HG02763 (cell line): ENCODE data around the gene SNAI3.

ENCODE experiments used
- ATAC-seq: cut with Tn5 transposase; IDR thresholded peaks from one replicate; pipeline ENCODE4 v1.9.1; 2021; ENCODE audit warnings: mild to moderate bottlenecking, moderate library complexity; ENCODE audit not compliant: unreplicated experiment

SNAI3 gene

GRCh38 chr16:88721815-88722755, 35.8 kb upstream of the SNAI3 start:
- ATAC-seq = no peak

DNA sequence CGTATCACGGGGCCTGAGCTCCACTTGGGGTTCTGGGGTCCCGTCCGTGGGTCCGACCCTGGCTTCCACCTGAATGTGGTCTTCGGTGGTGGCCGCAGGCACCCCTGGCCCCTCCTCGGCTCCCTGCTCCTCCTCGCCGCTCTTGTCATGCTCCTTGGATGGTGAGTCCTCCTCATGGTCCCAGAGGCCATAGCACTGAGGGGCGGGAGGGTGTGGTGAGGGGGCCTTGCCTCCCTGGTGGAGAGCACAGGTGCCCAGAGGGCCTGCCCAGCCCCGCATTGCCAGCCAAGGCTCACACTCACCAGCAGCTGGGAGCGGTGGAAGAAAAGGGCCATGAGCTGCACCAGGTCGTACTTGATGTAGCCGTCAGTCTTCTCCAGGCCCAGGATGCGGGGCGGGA, 34.9 kb upstream of the SNAI3 start:
- no peak for ATAC-seq

DNA sequence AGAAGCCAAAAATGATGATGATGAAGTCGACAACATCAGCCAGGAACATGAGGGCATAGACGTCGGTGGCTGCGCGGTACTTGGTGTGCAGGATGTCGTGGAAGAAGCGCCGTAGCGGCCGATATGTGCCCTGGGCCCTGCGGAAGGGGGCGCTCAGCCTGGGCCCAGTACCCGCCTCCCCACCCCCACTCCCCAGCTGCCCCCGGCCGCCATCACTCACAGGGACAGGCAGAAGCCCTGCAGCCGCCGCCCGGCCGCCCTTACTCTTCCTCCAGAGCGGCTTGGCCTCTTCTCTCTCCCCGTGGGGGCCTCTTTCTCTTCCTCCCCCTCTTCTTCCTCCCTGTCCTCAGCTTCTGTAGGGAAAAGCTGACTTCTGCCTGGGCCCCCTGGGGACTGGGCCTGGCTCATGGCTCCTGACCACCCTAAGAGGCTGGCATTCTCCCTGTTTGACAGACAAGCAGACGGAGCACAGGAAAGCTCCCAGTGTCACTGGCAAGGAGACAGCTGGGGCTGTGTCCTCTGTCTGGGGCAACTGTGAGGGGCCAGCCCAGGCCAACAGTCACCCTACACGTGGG, 34.2 kb upstream of the SNAI3 start:
- no peak for ATAC-seq

DNA sequence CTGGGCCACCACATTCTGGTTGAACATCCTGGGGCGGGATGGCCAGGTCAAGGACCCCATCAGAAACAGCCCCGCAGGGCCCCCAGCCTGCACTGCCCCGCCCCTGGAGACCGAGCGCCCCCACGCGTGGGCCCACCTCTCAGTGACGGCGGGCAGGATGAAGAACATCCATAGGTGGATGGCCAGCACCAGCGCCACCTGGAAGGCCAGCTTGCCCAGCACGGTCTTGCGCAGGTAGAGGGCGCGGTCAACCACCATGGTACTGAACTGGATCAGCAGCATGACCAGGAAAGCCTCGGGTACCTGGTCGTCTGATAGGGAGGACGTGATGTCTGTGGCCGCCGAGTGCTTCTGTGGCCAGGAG, 33.6 kb upstream of the SNAI3 start:
- no peak for ATAC-seq

DNA sequence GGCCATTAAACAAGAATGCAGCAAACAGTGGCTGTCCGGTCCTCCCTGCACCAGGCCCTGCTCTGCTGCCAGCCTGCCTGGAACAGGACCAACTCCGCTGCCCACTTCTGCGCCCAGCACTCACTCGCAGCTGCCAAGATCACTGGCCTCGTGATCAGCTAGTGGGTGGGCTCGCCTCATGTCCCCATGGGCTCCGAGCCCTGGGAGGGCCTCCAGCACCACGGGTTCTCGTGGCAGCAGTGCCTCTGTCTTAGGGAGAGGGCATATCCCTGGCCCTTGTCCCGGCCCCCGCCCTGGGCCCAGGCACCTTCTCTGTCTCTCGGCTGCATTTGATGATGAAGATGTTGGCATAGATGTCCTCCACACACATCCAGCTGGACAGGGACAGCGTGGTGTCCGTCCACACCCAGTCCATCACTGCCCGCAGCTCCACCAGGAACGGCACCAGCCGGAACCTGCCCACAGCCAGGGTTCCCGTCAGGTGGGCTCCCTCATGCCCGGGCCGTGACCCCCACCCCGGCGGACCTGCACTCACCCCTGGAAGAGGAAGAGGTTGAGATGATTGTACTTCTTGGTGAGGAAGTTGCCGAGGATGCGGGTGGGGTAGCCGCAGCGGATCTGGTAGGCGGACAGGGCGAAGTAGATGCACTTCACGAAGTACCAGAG, 33.1 kb upstream of the SNAI3 start:
- ATAC-seq = no peak

GRCh38 chr16:88718178-88718577, 31.9 kb upstream of the SNAI3 start:
- no peak for ATAC-seq

DNA sequence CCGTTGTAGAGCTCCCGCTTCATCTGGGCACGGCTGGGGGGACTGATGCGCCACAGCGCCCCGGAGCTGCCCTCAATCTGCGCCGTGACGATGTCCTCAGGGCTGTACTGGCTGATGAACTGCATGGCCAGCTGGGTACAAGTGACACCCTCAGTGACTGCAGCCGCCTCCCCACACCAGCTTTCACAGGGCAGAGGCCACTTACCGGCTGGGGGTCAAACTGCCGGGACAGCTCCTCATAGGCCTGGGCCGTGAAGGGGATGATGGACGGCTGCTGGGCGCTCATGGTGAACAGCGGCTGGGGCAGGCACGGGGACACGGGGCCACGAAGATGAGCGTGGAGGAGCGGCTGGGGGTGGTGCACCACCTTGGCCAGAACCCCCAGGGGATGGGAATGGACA, 30.3 kb upstream of the SNAI3 start:
- no peak for ATAC-seq

DNA sequence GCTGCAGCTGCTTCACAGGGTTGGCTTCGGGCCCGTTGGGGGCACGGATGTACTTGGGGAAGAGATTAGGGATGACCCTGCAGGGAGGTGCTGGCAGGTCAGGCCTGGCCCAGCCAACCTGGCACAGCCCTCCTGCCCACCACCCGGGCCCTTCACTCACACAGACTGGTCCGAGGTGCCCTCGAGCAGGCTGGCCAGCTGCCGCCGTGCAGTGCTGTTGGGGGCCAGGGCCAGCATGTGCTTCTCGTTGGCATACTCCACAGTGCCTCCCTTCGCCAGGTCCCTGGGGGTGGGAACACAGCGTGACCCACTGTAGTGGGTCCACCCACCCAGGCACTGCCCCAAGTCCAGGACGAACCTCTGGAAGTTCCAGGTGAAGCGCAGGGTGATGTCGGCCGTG, 29.9 kb upstream of the SNAI3 start:
- no peak for ATAC-seq

DNA sequence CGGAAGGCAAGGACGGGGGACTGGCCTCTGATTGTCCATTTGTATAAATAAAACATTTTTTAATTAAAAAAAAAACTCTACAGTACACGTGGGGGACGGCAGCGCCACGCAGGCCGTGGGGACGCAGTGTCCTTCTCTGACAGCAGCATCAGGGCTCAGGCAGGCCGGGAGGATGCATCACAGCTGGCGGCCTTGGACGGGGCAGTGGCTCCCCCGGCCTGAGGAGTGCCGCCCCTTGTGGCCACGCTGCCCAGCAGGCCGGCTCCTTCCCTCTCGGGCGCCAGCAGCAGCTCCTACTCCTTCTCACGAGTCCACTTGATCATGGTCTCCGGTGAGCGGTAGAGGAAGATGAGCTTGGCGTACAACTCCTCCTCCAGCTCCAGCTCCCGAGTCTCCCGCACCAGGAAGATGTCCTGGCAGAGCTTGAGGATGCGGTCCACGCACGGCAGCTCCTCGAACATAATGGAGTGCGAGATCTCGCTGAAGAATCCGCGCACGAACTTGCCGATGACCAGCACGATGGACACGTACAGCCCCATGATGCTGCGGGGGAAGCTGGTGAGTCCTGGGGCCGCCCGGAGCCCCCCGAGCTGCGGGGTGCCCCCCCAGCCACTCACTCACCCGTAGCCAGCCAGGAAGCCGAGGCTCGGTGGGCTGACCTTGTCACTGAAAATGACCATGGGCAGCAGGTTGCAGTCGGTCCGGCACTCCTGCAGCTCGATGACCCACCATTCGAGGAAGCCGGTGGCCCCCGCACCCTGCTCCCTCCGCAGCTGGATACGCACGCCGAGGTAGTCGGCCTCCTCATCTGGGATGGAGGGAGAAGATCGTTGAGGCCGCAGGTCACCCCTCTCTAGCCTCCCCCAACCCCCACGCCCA, 29.2 kb upstream of the SNAI3 start:
- ATAC-seq = no peak

GRCh38 chr16:88714420-88715302, 28.4 kb upstream of the SNAI3 start:
- no peak for ATAC-seq

GRCh38 chr16:88713568-88714419, 27.5 kb upstream of the SNAI3 start:
- no peak for ATAC-seq

GRCh38 chr16:88713054-88713453, 26.7 kb upstream of the SNAI3 start:
- no peak for ATAC-seq

GRCh38 chr16:88712362-88712979, 26.2 kb upstream of the SNAI3 start:
- no peak for ATAC-seq

GRCh38 chr16:88711750-88712340, 25.5 kb upstream of the SNAI3 start:
- no peak for ATAC-seq

GRCh38 chr16:88710556-88710955, 24.2 kb upstream of the SNAI3 start:
- no peak for ATAC-seq

DNA sequence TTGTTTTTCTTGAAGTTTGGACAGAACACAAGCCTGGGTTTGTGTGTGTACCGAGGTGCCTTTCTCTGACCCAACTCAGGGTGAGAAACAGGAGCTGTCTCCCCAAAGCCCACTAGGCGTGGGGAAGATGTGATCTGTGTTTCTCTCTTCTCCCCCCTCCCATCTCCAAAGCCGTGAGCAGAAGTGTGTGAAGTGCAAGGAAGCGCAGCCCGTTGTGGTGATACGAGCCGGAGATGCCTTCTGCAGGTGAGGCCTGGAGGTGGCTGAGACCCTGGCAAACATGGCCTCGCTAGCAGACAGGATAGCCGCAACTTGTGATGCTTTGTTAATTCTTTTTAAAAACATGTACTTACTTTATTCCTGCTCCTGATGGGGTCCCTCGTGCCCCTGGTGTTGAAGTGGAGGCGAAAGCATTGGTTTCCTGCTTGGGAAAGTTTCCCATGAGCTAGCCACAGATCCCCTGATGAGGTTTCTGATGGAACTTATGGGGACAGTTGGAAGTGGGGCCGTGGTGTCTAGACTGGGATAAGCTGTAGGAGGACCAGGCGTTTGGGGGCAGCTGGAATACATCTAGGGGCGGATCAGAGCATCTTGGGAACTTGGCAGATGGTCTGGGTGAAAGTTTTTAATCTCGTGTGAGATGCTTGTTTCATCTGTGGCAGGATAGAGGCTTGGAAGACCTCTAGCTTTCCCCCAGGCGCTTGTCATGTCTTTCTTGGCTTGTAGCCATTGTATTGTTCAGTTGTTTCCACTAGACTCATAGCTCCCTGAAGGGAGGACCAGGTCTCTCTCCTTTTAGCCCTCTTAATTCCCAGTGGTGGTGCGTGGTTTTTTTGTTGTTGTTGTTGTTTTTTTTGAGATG, 20.9 kb upstream of the SNAI3 start:
- ATAC-seq = no peak

DNA sequence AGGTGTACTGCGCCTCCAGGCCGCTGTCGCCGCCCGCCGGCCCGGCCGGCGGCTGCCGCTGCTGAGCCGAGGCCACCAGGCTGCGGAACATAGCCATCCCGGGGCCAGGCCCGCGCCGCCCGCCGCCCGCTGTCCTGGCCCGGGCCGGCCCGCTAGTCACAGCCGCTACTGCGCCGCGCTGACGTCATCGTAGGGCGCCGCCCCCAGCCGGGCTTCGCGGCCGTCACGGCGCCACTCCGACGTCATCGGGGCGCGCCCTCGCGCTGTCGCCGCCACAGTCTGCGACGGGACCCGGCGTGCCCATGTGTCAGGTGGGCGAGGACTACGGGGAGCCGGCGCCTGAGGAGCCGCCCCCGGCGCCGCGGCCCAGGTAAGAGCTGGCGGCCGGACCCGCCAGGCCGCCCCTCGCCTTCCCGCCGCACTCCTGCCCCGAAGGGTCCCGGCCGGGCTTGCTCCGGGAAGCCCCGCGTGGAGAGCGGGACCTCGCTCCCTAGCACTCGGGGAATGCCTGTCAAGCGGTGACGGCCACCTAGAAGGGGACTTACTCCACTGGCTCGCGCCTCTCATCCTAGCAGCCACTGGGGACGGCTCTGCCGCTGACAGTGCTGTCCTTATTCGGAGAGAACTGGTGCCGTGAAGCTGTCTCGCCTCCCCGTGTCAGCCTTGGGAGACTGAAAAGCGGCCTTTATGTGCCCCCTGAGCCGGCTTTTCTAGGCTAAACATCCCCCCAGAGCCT, 20.1 kb upstream of the SNAI3 start, which contains the start of the genes CTU2 and RNF166:
Gene CTU2 (plus strand): TSS at position 275 of the 736 bp plus-strand sequence. CDS start 28 bp downstream, at position 303.
Gene RNF166 (minus strand): TSS at position 180 of the 736 bp plus-strand sequence. CDS start 83 bp downstream, at position 97.
- peak; percentile 76 for ATAC-seq
